ENCODE data around the gene MSH2. TPM values are rescaled to one million over a fixed set of nuclear protein-coding genes. Genes with fewer than 3 reads are reported as not detected.
"Not testable (repeated sequence)": the region's sequence is repeated elsewhere in the genome, so short reads cannot be mapped to it uniquely, and the experiment has no call there.

MSH2 gene
- total and polyA plus RNA-seq, 2 of the 13 experiments (the other 11 are each of a cell fraction or from before 2014, with no cell fraction given), result 19.9 to 76.3 TPM

GRCh38 chr2:47429795-47430194 is 26.8 kb downstream of the MSH2 start:
- Histone ChIP-seq H3K36me3 (replicated peaks in 1 of 2; ENCODE audit: control insufficient read depth in 1 of 2, insufficient read depth in 2 of 2, low read length in 2 of 2) (peaks cover 11 to 46% of the 10 kb centered on the region in 2 experiments), H3K9me3 (ENCODE audit: low read length) (no peaks in the 10 kb centered on the region), H3K4me2 (ENCODE audit: low read depth, low read length) (no peak overlapping the region), H4K20me1 (ENCODE audit: insufficient read depth, low read length) (no peaks in the 10 kb centered on the region), H3K4me1 (ENCODE audit: insufficient read depth, low read length) (no peaks in the 10 kb centered on the region), H2AFZ (ENCODE audit: low read length) (no peak overlapping the region), H3K27ac (ENCODE audit: extremely low read length, insufficient read depth, low read length) (no peak overlapping the region), H3K4me3 (replicated peaks in 1 of 3; ENCODE audit: insufficient read depth in 1 of 3, low read depth in 2 of 3, low read length in 3 of 3) (no peak overlapping the region), H3K27me3 (ENCODE audit: control insufficient read depth in 1 of 2, insufficient read depth in 2 of 2, low read length in 2 of 2) (no peaks in the 10 kb centered on the region), H3K79me2 (ENCODE audit: insufficient read depth, low read length) (no peaks in the 10 kb centered on the region), H3K9ac (ENCODE audit: insufficient read depth, low read depth, low read length) (no peak overlapping the region)
- WGBS (ENCODE audit: low lambda C conversion rate), result 97% methylated on average over 6 of the region's 6 CpGs
- ChIA-PET CTCF (ENCODE audit: low intra/inter-chr PET ratio, low total read pairs) (no interaction called here), POLR2A (no interaction called here)
- in situ Hi-C loops (cut with HindIII; ENCODE audit: extremely low pct_ligation_motif_present, low pct_unique_long_range_greater_than_20kb) (no loop called here), intact Hi-C loops (cut with micrococcal nuclease; ENCODE audit: unreplicated experiment) (no loop called here)
- DNase-seq (ENCODE audit: low spot score) (no peak), ATAC-seq (no peak), FAIRE-seq (peak; percentile 28)
- BruUV-seq (replicated peaks), result no TSS peak
- TF ChIP-seq CEBPG (CRISPR knock-in tag; IDR thresholded peaks at IDR 0.05), result no peak
- TF ChIP-seq ZNF326 (CRISPR knock-in tag; IDR thresholded peaks at IDR 0.05; ENCODE audit: borderline replicate concordance), result no peak
- no peak for TF ChIP-seq ETV5 (CRISPR knock-in tag; IDR thresholded peaks at IDR 0.05; ENCODE audit: borderline replicate concordance)
- TF ChIP-seq ZFP90 (CRISPR knock-in tag; IDR thresholded peaks at IDR 0.05; ENCODE audit: borderline replicate concordance), result no peak
- no peak for TF ChIP-seq ZNF788 (CRISPR knock-in tag; IDR thresholded peaks at IDR 0.05; ENCODE audit: borderline replicate concordance)
- TF ChIP-seq PBX3 (CRISPR knock-in tag; IDR thresholded peaks at IDR 0.05; ENCODE audit: borderline replicate concordance), result no peak
- TF ChIP-seq THAP11 (CRISPR knock-in tag; IDR thresholded peaks at IDR 0.05), result no peak
- no peak for TF ChIP-seq ZNF724P (CRISPR knock-in tag; IDR thresholded peaks at IDR 0.05; ENCODE audit: borderline replicate concordance)
- TF ChIP-seq ZKSCAN8 (CRISPR knock-in tag; IDR thresholded peaks at IDR 0.05; ENCODE audit: borderline replicate concordance), result no peak
- no peak for TF ChIP-seq CENPX (CRISPR knock-in tag; IDR thresholded peaks at IDR 0.05)

GRCh38 chr2:47433006-47433405 is 30.1 kb downstream of the MSH2 start:
- H4K20me1 ChIP-seq (ENCODE audit: insufficient read depth, low read length); intact Hi-C loops (cut with micrococcal nuclease; ENCODE audit: unreplicated experiment); H3K4me3 ChIP-seq (replicated peaks in 1 of 3; ENCODE audit: insufficient read depth in 1 of 3, low read depth in 2 of 3, low read length in 3 of 3); H3K9ac ChIP-seq (ENCODE audit: insufficient read depth, low read depth, low read length); H3K4me2 ChIP-seq (ENCODE audit: low read depth, low read length); CTCF ChIA-PET (ENCODE audit: low intra/inter-chr PET ratio, low total read pairs); H3K9me3 ChIP-seq (ENCODE audit: low read length); H3K27ac ChIP-seq (ENCODE audit: extremely low read length, insufficient read depth, low read length); POLR2A ChIA-PET; BruUV-seq (replicated peaks); DNase-seq (ENCODE audit: low spot score); H3K79me2 ChIP-seq (ENCODE audit: insufficient read depth, low read length); H2AFZ ChIP-seq (ENCODE audit: low read length); in situ Hi-C loops (cut with HindIII; ENCODE audit: extremely low pct_ligation_motif_present, low pct_unique_long_range_greater_than_20kb); ATAC-seq; H3K27me3 ChIP-seq (ENCODE audit: control insufficient read depth in 1 of 2, insufficient read depth in 2 of 2, low read length in 2 of 2); FAIRE-seq; H3K4me1 ChIP-seq (ENCODE audit: insufficient read depth, low read length): not testable (repeated sequence)
- WGBS (ENCODE audit: low lambda C conversion rate), result 93% methylated on average over 6 of the region's 32 CpGs
- peaks cover 8 to 41% of the 10 kb centered on the region in 2 experiments for H3K36me3 ChIP-seq (replicated peaks in 1 of 2; ENCODE audit: control insufficient read depth in 1 of 2, insufficient read depth in 2 of 2, low read length in 2 of 2)

GRCh38 chr2:47433445-47433844 is 30.5 kb downstream of the MSH2 start:
- DNase-seq (ENCODE audit: low spot score); H3K9me3 ChIP-seq (ENCODE audit: low read length); H2AFZ ChIP-seq (ENCODE audit: low read length); in situ Hi-C loops (cut with HindIII; ENCODE audit: extremely low pct_ligation_motif_present, low pct_unique_long_range_greater_than_20kb); POLR2A ChIA-PET; H3K4me1 ChIP-seq (ENCODE audit: insufficient read depth, low read length); H3K4me3 ChIP-seq (replicated peaks in 1 of 3; ENCODE audit: insufficient read depth in 1 of 3, low read depth in 2 of 3, low read length in 3 of 3); H3K79me2 ChIP-seq (ENCODE audit: insufficient read depth, low read length); CTCF ChIA-PET (ENCODE audit: low intra/inter-chr PET ratio, low total read pairs); FAIRE-seq; ATAC-seq; H4K20me1 ChIP-seq (ENCODE audit: insufficient read depth, low read length); BruUV-seq (replicated peaks); H3K27me3 ChIP-seq (ENCODE audit: control insufficient read depth in 1 of 2, insufficient read depth in 2 of 2, low read length in 2 of 2); H3K27ac ChIP-seq (ENCODE audit: extremely low read length, insufficient read depth, low read length); intact Hi-C loops (cut with micrococcal nuclease; ENCODE audit: unreplicated experiment); H3K9ac ChIP-seq (ENCODE audit: insufficient read depth, low read depth, low read length); H3K4me2 ChIP-seq (ENCODE audit: low read depth, low read length): not testable (repeated sequence)
- WGBS (ENCODE audit: low lambda C conversion rate), result 100% methylated on average over 10 of the region's 31 CpGs
- peaks cover 10 to 45% of the 10 kb centered on the region in 2 experiments for H3K36me3 ChIP-seq (replicated peaks in 1 of 2; ENCODE audit: control insufficient read depth in 1 of 2, insufficient read depth in 2 of 2, low read length in 2 of 2)
